ENCODE results near the gene KCNE1.

- TF ChIP-seq CTCF (IDR thresholded peaks at IDR 0.05; ENCODE audit: poor library complexity) (no peak), EZH2 (IDR thresholded peaks at IDR 0.05; ENCODE audit: borderline replicate concordance) (no peak), EZH2phosphoT487 (IDR thresholded peaks at IDR 0.05; ENCODE audit: low read depth, severe bottlenecking, unreplicated experiment) (no peak)
Observed at GRCh38 chr21:34533938-34534337, 21.9 kb upstream of the KCNE1 start.

Data from hepatocyte (in vitro differentiated cells).